Large intestine (tissue), 3 donors: ENCODE data around the gene PAXX. TPM values are rescaled to one million over a fixed set of nuclear protein-coding genes. Genes with fewer than 3 reads are reported as not detected.

Experiments used
- DNase-seq, 2 donors: peaks; one replicate each; pipeline versions ENCODE4 v3.0.0 to v3.0.0-alpha.2; 2013
- H3K27ac ChIP-seq: one replicate; pipeline ENCODE4 v1.5.1; 2013; ENCODE audit warnings: low read length
- H3K27me3 ChIP-seq: 2 replicates; pipeline ENCODE4 v1.6.1; 2013; ENCODE audit warnings: low read length; ENCODE audit not compliant: control insufficient read depth, insufficient read depth
- H3K36me3 ChIP-seq: 2 replicates; pipeline ENCODE4 v1.6.1; 2013; ENCODE audit warnings: low read length; ENCODE audit not compliant: control insufficient read depth, insufficient read depth
- H3K4me1 ChIP-seq: one replicate; pipeline ENCODE4 v1.6.1; 2013; ENCODE audit warnings: low read length; ENCODE audit not compliant: control insufficient read depth, insufficient read depth
- H3K4me3 ChIP-seq: one replicate; pipeline ENCODE4 v1.5.1; 2013; ENCODE audit warnings: low read length
- H3K9me3 ChIP-seq: one replicate; pipeline ENCODE4 v1.6.1; 2013; ENCODE audit warnings: mild to moderate bottlenecking, low read depth, low read length, moderate library complexity; ENCODE audit not compliant: control insufficient read depth
- WGBS: methylation state at CpG from one replicate; pipeline ENCODE4 v1.1.5; 2013; ENCODE audit warnings: low lambda C conversion rate; ENCODE audit not compliant: insufficient coverage; 5-methylcytosine and 5-hydroxymethylcytosine counted together
- polyA plus RNA-seq: library from polyadenylated mRNA; unstranded; fragments of 120-200 nt; gene quantifications from one replicate; pipeline ENCODE4 v1.2.1, GENCODE V29; 2013

PAXX gene
- polyA plus RNA-seq, 1 donor, result 38.9 TPM

DNA sequence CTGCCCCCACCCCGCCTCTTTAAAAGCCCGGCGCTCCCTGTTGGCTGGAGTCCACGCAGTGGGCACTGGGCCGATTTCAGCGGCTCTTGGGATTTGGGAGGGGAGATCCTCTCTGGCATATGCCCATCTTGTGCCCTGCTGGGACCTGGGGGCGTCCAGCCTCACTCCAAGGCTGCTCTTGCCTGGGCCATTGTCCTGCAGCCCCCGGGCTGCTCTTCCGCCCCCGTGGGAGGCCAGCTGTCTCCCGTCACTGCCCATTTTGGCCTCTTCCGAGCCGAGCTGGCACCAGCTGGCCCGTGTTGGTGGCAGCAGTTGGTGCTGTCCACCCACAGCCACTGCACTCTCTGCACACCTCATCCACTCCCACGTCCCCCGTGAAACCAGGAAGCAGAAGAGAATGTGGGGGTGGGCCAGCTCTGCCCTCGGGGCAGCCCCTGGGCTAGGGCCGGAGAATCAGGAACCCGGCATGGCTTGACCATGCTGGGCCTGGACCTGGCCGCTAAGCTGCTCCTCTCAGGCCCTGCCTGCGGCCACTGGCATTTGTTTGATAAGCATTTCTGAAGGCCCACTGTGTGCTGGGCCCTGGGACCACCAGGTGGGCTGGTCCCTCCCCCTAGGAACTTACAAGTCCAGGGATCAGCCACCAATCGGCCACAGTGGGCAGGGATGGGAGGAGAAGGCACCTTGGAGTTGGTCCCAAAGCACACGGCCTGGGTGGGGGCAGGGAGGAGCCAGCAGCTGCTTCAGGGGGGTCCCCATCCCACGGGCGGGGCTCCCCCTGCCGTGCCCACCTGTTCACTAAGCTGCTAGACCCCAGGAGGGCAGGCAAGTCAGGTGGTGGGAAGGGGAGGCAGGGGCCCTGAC is 45.0 kb upstream of the PAXX start:
- H3K9me3 ChIP-seq, result peaks cover 5% of the 10 kb centered on the region
- H3K27ac ChIP-seq, result peak overlapping the region; percentile 99
- WGBS, result no CpG with 5 or more reads among the region's 26 CpGs
- H3K36me3 ChIP-seq, result peaks cover 11% of the 10 kb centered on the region
- H3K4me1 ChIP-seq, result peaks cover 60% of the 10 kb centered on the region
- H3K27me3 ChIP-seq, result no peaks in the 10 kb centered on the region
- no peak overlapping the region for H3K4me3 ChIP-seq
- no peak for DNase-seq

DNA sequence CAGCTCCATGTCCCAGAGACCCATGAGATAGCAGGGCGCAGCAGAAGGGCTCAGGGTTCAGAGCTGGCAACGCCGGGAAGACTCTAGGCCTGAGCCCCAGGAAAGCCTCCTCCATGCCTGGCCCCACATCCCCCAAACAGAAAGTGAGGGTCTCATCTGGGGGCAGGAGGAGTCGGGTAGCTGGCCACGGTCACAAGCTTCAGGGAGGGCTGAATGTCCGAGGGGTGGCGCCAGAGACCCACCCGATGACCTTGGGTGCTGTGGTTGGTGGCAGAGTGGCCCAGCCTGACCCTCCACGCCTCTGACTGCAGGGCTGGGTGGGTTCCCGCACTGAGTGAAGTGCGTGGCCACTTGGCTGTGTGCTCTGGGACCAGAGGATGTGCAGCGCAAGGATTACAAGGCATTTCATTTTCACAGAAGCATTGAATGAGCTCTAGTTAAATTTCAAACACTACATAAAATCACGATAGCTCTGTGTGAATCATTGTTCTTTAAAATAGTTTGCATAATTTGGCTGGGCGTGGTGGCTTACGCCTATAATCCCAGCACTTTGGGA is 44.2 kb upstream of the PAXX start:
- Histone ChIP-seq H3K4me3 (no peak overlapping the region), H3K27me3 (no peaks in the 10 kb centered on the region), H3K9me3 (no peaks in the 10 kb centered on the region), H3K36me3 (peaks cover 4% of the 10 kb centered on the region), H3K27ac (peak overlapping the region; percentile 99), H3K4me1 (peaks cover 58% of the 10 kb centered on the region)
- DNase-seq, result peak; percentile 45 to 55
- no CpG with 5 or more reads among the region's 15 CpGs for WGBS

DNA sequence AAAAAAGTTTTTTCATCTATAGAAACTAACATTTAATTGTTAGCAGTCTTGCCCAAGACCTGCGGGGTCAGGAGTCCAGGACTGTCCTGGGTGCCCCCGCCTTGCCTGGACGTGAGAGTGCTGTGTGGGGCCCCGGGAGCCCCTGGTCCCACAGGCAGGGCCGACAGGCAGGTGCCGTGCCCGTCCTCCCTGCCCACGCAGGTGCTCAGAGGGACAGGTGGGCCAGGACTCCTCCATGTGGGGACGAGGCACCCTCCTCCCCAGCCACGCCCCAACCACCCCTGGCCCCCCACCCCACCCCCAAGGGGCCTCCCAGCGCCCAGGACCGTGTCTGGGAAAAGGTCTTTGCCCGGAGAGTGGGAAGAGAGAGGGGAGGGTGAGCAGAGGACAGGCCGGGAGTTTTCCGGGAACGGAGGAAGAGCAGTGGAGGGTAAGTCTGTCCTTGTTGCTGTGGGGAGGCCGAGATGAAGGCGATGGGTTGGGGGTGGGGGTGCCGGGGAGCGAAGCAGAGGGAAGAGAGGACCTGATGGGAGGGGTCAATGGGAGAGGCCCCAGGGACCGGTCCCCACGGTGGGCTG is 42.9 kb upstream of the PAXX start:
- peak; percentile 84 to 88 for DNase-seq
- no peaks in the 10 kb centered on the region for H3K9me3 ChIP-seq
- WGBS, result no CpG with 5 or more reads among the region's 22 CpGs
- H3K27me3 ChIP-seq, result no peaks in the 10 kb centered on the region
- H3K36me3 ChIP-seq, result peaks cover 4% of the 10 kb centered on the region
- H3K4me1 ChIP-seq, result peaks cover 54% of the 10 kb centered on the region
- peak overlapping the region; percentile 74 for H3K4me3 ChIP-seq
- peak overlapping the region; percentile 99 for H3K27ac ChIP-seq

DNA sequence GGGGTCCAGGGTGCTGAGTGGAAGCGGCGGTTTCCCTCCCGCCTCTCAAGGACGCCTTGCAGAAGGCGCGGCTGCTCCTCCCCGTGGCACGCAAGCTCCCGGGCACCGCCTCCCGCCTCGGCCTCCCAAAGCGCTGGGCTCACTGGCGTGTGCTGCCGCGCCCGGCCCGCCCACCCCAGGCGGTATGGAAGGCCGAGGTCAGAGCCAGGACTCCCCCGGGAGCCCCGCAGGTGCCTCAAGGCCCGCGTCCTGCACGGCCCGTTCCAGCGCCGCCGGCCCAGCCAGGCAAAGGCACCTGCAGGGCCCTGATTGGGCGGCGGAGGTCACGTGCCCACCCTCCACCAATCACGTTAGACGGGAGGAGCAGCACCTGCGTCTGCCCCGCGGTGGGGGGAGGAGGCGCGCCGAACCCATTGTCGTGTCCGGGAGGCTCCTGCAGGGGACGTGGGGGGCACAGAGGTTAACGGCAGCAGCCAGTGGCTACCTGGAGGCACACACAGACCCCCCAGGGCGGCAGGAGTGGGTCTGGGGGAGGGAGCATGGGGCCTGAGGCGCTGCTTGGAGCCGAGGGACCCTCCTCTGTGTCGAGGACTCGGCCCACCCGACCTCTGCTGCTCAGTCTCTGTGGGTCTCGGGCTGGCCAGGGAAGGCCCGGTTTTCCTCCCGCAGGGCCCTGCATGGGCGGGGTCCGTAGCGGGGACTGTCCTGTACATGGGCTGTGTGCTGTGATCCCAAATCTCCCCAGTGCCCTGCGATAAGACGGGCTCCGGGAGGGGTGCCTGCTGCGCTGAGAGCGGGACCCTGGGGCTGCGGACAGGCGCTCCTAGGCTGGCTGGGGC is 42.2 kb upstream of the PAXX start:
- peaks cover 50% of the 10 kb centered on the region for H3K4me1 ChIP-seq
- no peaks in the 10 kb centered on the region for H3K9me3 ChIP-seq
- peaks cover 6% of the 10 kb centered on the region for H3K36me3 ChIP-seq
- H3K4me3 ChIP-seq, result peak overlapping the region; percentile 74
- WGBS, result no CpG with 5 or more reads among the region's 63 CpGs
- no peaks in the 10 kb centered on the region for H3K27me3 ChIP-seq
- H3K27ac ChIP-seq, result peak overlapping the region; percentile 99
- DNase-seq, result peak; percentile 97 to 99

DNA sequence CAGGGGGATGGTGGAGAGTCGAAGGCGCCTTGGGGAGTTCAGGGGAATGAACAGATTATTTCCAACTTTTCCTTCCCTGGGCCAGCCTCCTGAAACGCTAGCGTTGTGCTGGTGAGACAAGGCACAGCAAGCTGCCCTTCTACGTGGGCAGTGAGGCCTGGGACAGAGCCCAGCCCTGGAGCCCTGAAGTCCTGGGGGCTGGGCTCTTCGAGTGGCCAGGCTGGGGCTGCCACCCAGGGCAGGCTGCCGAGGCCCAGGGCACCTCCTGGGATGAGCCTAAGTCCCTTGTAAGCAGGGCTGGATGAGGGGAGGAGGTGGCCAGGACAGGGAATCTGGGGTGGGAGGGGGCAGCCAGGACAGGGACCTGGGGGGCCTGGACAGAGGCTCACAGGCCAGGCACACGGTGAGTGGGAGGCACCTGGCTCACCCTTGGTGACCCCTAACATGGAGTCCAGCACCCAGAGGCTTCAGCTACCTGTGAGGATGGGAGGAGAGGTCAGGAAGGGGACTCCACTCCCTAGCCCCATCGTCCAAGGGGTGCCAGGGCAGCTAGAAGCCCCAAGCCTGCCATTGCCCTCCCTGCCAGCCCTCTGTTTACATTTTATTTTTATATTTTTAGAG is 41.5 kb upstream of the PAXX start:
- WGBS, result no CpG with 5 or more reads among the region's 9 CpGs
- peaks cover 6% of the 10 kb centered on the region for H3K36me3 ChIP-seq
- H3K9me3 ChIP-seq, result no peaks in the 10 kb centered on the region
- H3K27ac ChIP-seq, result peak overlapping the region; percentile 99
- peak overlapping the region; percentile 74 for H3K4me3 ChIP-seq
- peaks cover 43% of the 10 kb centered on the region for H3K4me1 ChIP-seq
- no peaks in the 10 kb centered on the region for H3K27me3 ChIP-seq
- no peak for DNase-seq

DNA sequence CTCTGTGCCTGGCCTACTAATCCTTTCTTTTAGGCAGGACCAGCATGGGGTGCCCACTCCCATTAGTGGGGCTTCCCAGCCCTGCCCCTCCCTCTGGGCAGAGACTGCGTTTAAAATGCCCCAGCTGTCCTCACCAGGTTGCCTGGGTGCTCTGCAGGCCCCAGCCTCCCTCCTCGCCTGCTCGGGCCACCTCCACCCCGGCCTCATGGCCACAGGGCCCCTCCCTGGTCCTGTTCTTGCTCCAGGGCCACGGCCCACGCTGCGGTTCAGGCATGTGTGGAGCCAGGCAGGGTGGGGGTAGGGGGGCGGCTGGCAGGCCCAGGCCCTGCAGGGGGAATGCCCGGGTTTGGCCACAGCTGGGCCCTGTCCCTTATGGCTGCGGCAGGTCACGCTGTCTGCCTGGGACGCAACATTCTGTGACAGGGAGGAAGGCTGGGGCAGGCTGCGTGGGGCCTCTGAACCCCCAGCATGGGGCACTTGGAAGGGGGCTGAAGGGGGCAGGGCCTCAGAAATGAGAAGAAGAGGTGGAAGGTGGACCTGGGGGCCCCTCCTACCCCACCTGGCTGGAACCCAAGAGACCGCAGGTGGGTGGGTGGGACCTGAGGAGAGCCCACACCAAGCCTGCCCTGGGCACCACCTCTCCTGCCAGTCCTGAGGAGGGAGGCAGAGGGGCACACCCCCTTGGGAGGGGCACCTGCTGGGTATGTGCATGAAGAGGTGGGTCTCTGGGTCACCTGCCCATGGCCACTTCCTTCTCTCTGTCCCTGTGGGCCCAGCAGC is 40.5 kb upstream of the PAXX start, which contains the start of gene LCN12:
TSS of gene LCN12 (plus strand) at position 733 of the 780 bp plus-strand sequence. CDS start 55 bp downstream, outside the sequence.
- H3K4me1 ChIP-seq, result peaks cover 36% of the 10 kb centered on the region
- WGBS, result no CpG with 5 or more reads among the region's 14 CpGs
- H3K27ac ChIP-seq, result peak within 1 kb of the TSS; percentile 99
- H3K36me3 ChIP-seq, result peaks cover 6% of the 10 kb centered on the region
- no peaks in the 10 kb centered on the region for H3K27me3 ChIP-seq
- H3K9me3 ChIP-seq, result peaks cover 4% of the 10 kb centered on the region
- DNase-seq, result peak in 1 of 2 donors; percentile 66
- H3K4me3 ChIP-seq, result peak within 1 kb of the TSS; percentile 10

DNA sequence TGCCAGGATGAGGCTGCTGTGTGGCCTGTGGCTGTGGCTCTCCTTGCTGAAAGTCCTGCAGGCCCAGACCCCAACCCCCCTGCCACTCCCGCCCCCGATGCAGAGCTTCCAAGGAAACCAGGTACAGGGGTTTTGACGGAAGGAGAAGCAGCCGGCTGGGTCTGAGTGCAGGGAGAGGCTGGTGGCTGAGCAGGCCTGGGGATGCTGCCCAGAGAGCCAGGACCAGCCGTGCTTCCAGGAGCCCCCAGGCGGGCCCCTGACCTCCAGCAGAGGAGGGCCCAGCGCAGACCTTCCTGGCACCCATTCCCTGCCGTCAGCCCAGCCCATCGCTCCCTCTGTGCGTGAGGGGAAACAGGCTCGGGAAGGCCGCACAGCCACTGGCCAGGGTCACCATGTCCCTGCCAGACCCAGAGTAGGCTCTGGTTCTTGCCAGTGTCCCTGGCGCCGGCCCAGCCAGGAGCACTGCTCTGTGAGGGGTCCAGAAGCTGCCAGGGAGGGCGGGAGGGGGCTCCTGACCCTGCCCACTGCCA is 39.8 kb upstream of the PAXX start:
- H3K27ac ChIP-seq, result peak overlapping the region; percentile 99
- H3K36me3 ChIP-seq, result peaks cover 6% of the 10 kb centered on the region
- WGBS, result no CpG with 5 or more reads among the region's 15 CpGs
- H3K27me3 ChIP-seq, result no peaks in the 10 kb centered on the region
- H3K4me3 ChIP-seq, result no peak overlapping the region
- DNase-seq, result no peak
- H3K9me3 ChIP-seq, result peaks cover 5% of the 10 kb centered on the region
- H3K4me1 ChIP-seq, result peaks cover 36% of the 10 kb centered on the region

DNA sequence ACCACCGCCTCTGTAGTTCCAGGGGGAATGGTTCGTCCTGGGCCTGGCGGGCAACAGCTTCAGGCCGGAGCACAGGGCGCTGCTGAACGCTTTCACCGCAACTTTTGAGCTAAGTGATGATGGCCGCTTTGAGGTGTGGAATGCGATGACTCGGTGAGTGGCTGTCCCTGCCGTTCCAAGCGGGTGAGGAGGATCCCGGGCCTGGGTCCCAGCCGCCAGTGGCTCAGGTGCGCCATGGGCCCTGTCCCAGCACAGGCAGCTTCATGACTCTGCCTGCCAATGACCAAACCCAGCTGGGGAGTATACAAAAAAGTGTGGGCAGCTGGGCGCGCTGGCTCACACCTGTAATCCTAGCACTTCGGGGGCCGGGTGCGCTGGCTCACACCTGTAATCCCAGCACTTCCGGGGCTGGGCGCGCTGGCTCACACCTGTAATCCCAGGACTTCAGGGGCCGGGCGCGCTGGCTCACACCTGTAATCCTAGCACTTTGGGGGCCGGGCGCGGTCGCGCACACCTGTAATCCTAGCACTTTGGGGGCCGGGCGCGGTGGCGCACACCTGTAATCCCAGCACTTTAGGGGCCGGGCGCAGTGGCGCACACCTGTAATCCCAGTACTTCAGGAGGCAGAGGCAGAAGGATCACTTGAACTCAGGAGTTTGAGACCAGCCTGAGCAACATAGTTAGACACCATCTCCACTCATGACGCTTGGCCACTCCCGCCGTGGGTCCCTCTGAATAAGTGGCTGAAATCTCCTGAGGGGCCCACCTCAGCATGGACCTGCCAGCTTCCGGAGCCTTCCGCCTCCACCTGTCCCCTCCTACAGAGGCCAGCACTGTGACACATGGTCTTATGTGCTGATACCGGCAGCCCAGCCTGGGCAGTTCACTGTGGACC is 39.1 kb upstream of the PAXX start:
- WGBS, result no CpG with 5 or more reads among the region's 44 CpGs
- Histone ChIP-seq H3K36me3 (peaks cover 6% of the 10 kb centered on the region), H3K27me3 (no peaks in the 10 kb centered on the region), H3K4me1 (peaks cover 29% of the 10 kb centered on the region), H3K27ac (no peak overlapping the region), H3K4me3 (no peak overlapping the region), H3K9me3 (peaks cover 5% of the 10 kb centered on the region)
- DNase-seq, result no peak
